Activated naive CD4-positive, alpha-beta T cell (primary cell): ENCODE data around the gene GNA12.

Source experiments
- DNase-seq, 4 experiments: peaks; one replicate each; lab custom pipeline; 2025; lab: John Stamatoyannopoulos, UW

GNA12 gene

DNA sequence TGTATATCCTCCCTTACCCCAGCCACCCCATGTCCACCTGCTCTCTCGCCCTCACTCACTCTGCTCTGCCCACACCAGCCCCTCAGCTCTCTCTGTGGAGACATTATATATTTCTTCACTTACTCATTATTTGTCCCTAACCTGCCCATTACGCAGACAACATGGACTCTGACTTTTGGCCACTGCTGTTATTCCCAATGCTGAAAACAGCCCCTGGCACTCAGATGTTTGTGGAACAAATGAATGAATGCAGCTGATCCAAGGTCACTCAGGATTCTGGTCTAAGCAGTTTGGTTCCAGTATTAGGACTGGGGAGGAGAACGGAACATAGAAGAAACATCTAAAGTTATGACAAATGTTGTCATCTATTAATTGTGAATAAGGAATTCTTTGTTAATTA lies 26.7 kb downstream of the GNA12 start:
- DNase-seq, result no peak

DNA sequence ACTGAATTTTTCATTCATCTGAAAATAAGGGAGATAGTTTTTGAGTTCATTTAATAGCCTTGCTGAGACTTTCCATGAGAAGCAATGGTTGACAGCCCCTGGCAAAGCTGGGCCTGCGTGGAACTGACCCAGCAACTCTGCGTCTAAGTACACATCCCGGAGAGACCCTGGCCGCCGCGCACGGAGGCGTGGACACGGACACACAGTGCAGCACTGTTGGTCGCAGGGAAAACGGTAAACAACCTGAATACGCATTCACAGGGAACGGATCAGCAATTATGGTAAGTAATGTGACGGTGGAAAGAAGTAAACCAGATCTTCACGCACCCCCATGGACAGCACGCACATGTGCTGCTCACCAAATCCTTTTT lies 28.2 kb downstream of the GNA12 start:
- DNase-seq, result no peak

DNA sequence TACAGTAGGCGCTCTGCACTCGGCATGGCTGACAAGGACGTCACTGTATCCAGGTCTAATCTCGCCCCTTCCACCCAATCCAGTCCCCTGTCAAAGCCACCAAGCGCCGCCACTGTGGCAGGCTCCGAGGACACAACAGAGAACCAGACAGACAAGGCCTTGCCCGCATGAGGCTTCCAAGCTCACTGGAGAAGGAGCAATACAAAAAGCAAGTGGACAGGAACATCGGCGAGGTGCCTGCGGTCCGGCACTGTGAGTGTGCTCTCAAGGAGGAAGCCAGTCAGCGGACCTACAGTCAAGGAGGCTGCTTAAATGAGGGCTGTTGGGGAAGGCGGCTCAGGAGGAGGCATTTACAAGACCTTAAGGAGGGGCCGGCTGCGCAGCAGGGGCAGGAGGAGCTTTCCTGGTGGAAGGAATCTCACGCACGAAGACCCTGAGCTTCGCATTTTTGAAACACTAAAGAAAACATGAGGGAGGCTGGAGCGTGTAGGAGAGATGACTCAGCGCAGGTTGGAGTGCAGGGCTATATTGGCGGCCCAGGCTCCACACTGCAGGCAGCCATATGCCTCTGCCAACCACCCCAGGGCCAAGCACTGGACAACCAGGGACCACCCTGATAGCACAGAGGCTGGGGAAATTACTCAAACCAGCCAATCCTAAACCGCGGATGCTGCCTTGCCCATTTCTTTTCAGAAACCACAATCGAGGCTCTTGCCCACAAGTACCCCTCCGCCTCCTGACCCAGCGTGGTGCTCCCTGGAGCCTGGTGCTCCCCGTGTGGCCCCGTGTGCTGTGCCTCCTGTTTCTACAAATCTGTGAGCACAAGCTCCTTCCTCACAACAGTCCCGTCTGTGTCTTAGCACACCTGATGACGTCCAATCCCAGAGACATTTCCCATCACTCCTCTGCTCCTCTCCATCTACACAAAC lies 28.9 kb downstream of the GNA12 start:
- no peak for DNase-seq

DNA sequence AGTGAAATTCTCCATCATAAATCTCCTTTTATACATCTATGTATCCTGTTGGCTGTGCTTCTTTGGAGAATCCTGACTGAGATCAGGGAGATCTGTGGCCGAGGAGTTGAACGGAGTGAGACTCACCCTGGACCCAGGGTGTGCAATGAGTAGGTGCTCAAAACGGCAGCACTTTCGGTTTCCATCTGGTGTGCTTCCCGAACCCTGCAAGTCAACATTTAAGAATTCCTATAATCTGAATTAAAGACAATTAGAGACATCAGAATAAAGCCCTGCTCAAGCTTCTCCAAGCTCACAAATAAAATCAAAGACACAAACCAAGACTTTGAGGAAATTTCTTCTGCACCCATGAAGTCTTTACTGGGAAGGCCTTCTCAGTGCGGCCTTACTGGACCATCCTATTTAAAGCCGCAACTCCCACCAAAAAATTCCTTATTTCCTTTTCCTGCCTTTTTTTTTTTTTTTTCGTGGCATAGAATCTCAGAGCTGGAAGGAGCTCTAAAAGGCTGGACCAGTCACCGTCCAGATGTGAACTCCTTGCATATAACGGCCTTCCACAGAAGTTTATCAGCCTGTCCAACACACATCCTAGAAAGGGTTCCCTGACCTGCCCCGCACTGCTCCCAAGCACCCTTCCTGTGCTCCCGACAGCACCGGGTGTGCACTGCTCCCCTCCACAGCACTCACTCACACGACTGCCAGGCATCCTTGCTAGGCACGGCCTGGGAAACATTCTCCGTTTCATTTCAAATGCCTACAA lies 29.7 kb downstream of the GNA12 start:
- DNase-seq, result no peak

DNA sequence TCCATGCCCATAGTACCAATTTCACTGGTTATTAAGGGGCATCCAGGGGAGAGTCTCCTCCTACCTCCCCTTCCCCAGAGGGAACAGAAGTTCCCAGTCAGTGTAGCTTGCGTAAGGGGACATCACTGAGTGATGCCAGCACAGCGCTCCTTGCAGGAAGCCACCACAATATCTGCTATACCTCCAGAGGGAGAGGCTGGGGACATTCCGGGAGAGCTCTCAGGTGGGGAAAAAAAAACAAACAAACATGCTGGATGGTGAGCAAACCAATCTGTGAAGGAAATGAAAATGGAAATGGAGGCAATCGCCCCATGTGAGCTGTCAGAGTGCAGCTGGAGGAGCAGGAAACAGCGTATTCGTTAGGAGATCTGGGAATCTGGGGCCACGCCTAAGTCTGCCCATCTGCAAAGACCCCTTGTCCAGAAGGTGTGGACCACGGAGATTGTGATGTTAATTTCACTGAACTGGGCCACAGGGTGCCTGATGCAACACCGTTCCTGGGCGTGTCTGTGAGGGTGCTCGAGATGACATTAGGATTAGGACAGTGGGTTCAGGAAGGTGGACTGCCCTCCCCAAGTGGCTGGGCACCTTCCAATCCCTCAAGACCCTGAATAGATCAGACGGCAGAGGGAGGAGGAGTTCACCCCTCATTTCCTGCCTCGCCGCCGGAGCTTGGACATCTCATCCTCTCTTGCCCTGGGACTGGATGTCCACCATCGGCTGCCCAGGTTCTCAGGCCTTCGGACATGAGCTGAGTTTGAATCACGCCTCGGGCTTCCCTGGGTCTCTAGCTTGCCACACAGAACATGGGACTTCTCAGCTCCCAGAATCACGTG lies 30.5 kb downstream of the GNA12 start:
- DNase-seq, result no peak

DNA sequence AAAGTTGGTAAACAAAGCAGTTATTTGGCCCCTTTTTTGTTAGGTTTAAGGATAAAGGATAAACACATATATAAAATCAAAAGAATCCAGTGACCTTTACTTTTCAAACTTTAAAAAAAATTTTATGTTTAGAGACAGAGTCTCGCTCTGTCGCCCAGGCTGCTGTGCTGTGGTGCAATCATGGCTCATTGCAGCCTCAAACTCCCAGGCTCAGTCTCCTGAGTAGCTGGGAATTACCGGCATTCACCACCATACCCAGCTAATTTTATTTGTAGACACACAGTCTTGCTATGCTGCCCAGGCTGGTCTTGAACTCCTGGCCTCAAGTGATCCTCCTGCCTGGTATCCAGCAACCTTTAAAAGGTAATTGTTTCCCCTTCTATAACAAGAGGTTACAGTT lies 31.3 kb downstream of the GNA12 start:
- no peak for DNase-seq

DNA sequence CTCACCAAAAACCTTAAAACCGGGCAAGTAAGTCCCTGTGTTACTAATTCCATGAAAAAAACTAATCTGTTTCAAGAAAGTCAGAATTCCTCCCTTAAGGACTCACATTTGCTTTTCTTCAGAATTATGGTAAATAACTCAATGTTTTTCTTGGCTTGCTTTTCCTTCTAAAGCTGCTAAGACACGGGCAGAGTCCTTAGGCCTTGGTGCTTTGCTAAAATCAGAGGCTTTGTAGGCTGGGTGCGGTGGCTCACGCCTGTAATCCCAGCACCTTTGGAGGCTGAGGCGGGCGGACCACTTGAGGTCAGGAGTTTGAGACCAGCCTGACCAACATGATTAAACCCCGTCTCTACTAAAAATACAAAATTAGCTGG lies 32.0 kb downstream of the GNA12 start:
- DNase-seq, result no peak

DNA sequence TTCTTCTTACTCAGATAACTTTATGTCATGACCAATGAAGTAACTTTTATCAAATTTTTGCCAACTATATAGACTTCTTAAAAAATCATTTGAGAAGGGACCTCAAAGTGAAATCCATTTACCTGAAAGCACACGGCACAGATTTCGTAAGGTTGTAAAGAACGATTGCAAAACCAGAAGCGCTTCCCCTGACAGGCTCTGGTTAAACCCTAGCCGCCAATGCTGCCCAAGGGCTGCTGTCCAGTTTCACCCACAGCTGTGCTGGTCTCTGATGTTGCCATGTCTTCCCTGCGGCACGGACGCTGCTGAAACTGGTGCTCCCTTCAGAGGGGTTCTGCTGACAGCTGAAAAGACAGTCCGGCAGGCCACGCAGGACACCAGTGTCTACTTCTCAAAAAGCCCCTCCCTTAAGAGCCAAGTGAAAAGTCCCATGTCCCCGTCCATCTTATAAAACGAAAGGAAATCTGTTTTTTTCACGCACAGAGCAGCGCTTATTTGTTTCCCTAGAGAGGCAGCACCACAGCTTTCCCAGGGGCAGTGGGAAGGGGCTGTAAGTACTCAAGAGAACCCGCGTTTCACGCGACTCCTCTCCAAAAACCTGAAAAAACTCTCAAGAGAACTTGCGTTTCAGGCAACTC lies 32.5 kb downstream of the GNA12 start:
- DNase-seq, result no peak

DNA sequence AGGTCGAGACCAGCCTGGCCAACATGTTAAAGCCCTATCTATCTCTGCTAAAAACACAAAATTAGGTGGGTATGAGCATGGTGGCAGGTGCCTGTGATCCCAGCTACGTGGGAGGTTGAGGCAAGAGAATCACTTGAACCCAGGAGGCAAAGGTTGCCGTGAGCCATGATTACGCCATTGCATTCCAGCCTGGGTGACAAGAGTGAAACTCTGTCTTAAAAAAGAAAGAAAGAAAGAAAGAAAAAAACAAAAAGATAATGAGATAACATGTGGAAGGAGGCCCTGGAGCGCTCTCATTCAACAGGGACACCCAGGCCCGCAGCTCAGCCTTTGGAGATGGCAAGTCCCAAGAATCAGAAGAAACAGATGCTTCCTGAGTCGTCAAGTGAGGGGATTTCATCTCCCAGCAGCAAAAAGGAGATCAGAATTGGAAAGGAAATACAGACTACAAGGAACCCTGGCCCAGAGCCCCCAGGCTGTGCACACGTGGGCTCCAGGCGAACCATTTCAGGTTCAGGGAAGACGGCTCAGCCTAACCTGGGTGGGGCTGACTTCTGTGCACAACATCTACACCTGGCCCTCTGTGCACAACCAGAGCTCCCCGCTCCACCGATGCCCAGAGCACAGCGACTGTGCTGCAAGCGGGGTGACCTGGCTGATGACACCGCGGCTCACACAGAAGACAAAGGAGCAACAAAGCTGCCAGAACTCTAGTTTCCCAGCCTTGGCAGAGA lies 33.3 kb downstream of the GNA12 start:
- no peak for DNase-seq

DNA sequence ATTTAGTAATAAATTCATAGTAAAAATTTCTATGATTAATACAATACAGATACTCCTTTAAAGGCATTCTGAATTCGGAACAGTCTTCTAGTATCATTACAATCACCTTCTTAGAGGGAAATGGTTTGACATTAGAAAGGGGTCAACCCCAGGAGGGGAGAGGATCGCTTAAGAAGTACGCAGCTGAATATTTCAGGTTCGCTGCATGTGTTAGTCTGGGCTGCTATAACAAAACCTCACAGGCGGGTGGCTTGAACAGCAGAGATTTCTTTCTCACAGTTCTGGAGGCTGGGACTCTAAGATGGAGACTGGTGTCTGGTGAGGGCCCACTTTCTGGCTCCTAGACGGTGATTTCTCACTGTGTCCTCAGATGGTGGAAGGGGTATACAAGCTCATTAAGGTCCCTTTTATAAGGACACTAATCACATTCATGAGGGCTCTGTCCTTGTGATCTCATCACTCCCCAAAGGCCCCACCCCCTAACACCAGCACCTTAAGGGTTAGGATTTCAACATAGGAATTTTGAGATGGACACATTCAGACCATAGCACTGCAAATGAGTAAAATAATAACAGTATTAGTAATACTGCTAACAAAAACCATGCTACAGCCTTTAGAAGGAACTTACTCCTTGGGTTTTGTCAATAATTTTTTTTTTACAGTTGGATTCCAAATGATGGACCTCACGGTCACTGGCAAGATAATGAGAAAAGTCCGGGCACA lies 34.0 kb downstream of the GNA12 start:
- no peak for DNase-seq

DNA sequence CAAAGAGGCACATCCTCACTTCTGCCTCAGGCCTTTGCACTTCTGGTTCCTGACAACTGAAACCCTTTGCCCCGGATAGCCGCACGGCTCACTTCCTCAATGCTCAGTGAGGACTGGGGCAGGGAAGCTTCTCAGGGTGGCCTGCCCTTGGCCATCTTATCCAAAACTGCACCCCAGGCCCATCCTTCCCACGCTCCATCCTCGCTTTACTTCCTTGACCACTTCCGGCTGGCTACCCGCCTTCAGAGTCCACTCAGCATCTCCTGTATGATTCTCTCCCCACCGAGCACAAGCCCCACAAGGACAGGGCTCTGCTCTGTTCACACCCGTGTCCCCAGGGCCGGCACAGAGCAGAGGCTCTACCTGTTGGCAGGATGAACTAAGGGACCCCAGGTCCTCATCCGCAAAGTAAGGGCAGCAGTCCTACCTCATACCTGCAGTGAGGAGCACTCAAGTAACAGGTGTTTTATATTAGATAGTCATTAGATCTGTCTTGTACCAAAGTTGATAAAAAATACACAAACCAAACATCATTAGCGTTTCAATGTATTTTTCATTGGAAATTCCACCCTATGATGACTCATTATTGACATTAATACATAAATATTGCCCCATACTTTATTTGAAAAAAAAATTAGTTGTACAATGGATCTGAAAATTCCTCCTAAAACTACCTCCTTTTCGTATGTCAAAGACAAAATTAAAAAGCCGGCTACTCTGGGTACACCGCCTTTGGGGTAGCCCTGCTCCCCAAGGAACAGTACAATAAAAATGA lies 35.0 kb downstream of the GNA12 start:
- DNase-seq, result no peak

DNA sequence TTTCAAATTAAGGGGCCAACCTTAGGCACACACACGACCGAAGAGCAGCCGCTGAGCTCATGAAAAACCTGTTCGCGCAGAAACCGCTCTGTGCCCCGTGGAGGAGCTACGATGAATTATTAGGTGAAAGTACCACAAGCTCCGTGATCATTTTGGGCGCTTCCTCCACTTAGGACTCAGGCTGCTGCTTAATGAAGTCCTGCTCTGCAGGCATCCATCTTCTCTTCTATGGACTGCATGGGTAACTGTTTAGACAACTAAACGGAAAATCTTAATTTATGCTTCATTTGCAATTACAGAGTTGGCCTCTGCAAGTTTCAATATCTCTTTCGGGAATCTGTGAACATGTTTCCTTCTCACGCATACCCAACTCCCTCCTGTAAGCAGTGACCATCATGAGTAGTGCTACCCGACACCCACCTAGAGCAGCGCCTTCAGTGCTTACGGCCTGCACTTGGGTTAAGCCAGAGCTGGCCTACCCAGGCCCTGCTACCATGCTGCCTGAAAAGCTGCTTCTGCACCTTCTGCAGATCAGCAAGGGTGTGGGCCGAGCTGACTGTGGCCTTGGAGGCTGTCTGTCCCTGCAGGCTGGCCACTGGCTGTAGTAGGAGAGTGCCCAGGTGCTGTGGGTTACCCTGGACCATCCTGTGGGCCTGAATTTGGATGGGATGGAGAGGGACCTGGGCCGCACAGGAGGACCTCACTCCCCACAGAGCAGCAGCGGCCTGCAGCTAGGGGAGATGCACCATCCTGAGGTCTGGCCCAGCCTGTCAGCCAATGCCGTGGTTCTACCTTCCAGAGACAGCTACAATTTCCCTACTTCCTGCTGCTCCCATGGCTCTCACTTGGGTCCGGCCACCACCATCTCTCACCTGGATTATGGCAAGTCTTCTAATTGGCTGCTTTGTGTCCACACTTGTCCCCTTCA lies 36.0 kb downstream of the GNA12 start:
- DNase-seq, result no peak

DNA sequence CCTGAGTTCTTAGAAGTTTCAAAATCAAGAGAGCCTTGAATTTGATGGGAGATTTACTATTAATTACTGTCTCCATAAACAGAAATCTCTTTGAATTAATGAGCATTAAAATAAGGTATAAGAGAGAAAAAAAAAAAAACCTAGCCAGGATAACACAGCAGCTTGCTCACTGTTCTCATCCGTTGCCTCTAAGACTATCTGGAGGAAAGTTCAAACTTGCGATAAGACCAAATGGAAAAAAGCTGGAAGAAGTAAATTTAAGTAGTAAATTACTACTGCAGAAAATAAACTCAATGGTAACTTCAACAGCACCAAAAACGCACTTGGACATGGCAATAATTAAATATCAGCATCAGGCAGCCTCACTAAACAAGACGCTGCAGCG lies 36.7 kb downstream of the GNA12 start:
- DNase-seq, result no peak

DNA sequence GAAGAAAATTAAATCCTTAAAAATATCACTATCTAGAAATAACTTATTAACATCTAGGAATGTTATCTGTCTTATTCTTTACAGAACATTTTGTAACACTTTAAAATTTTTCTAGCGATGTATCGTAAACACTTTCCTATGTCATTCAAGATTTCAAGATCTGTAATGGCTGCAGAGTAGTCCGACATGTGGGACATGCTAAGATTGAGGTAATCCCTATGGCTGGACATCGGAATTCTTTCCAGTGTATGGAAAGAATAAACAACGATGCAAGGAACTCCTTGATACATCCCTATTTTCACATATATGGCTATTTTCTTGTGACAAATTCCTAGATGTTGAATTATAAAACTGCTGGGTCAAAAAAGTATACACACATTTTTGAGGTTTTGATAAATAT lies 37.5 kb downstream of the GNA12 start:
- DNase-seq, result no peak

DNA sequence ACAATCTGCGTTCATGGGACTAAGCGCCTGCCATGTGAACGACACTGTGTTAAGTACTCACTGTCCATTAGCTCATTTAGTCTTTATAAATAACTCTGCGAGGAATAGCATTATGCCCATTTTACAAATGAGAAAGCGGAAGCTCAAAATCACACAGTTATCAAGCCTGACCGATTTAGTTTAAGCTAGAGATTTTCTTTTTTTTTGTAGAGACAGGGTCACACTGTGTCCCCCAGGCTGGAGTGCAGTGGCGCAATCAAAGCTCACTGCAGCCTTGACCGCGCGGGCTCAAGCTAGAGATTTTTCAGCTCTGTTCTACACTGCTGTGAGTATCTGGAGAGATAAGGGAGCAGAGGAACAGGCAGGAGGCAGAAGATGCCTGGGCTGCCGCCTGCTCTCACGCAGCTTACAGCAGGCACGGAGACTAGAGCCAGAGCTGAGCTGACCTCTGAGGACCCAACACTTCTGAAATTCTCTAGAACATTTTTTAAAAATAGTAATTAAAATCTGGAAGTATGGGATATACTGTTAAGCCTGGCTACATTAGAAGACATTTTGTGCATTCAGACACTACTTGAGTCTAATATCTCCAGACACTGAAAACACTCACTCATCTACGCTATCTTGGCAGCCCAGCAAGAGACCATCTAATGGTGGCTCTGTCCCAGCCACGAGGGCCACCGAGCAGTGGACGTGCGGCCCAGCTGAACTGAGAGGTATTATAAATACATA lies 38.7 kb downstream of the GNA12 start:
- DNase-seq, result no peak

DNA sequence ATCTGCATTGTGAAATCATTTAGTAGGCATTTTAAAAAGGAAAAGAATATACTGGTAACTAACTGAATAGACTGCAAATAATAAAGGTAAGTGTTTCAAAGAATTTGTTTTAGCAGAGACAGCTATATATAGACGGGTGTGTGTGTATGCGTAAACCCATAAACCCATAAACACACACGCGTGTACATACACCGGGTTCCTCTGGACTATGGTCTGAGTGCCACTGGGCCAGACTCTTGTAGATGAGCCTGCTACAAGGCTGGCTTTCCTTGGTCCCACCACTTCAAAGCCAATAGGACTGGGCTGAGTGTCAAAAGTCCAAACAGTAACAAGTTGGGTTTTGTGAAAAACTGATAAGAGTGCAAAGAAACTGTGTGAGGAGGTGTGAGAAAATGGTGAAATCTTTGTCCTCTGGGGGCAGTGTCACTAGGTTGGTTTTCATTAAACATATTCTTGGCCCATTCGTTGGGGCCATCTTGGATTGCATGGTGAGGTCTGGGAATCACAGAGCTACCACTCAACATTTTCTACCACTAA lies 39.8 kb downstream of the GNA12 start:
- no peak for DNase-seq

DNA sequence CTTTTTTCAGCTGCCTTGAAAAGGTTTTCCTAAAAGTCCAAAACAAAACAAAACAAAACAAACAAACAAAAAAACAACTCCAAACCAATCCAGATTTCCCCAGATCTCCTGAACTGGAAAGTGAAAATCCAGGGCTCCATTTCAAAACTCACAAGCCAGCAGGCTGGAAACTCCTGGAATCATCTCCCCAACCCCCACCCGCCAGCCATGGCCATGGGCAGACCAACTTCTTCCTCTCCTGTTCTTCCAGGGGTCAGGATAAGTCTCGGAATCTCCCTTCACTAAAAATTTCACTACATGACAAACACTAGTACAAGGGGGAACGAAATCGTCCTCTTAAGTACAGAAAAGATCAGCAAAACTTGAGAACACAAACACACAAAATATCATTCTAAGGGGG lies 40.4 kb downstream of the GNA12 start:
- no peak for DNase-seq

DNA sequence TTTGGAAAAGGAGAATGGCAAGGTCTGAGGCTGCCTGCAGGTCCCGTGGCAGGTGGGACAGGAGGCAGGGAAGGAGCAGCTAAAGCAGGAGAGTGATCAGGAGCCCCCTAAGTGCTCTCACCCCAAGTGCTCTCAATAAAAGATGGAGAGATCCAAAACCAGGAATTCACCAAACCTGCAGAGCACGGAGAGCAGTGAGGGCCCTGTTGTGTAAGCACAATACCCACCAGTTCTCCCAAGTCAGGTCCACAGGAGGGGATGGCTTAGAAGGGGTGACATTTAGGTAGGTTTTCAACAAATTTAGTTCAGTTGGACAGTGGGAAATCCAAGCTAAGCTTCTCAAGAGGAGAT lies 40.8 kb downstream of the GNA12 start:
- DNase-seq, result no peak
